ENCODE results near the gene SERPINA1.

Gene SERPINA1

GRCh38 chr14:94389731-94390371, 1.4 kb upstream of the SERPINA1 start:
- H3K27ac ChIP-seq: peak overlapping the region in 10 of 11 experiments; percentile 76 to 97 (median 88); a peak in 20 of 22 replicates
- peak overlapping the region in 8 of 11 experiments; percentile 18 to 89 (median 72); a peak in 13 of 22 replicates for H3K9ac ChIP-seq
- H3K36me3 ChIP-seq: peaks cover 0 to 23% (median 0%) of the 10 kb centered on the region in 11 experiments; a peak in 4 of 22 replicates
- peak overlapping the region in 6 of 10 experiments; percentile 2 to 66 (median 59); a peak in 11 of 20 replicates for H3K4me3 ChIP-seq
- no peak for TF ChIP-seq Cebpa-rat (IDR thresholded peaks at IDR 0.05)
- H3K9me3 ChIP-seq (replicated peaks in 1 of 11): peaks cover 0 to 11% (median 0%) of the 10 kb centered on the region in 11 experiments; a peak in 2 of 22 replicates
- no peaks in the 10 kb centered on the region for H3K27me3 ChIP-seq
- H3K4me1 ChIP-seq: peaks cover 14 to 99% (median 85%) of the 10 kb centered on the region in 10 experiments; a peak in 18 of 20 replicates
- H3K4me2 ChIP-seq: peak overlapping the region in 9 of 11 experiments; percentile 40 to 98 (median 93); a peak in 17 of 22 replicates
- H4K20me1 ChIP-seq: no peaks in the 10 kb centered on the region

DNA sequence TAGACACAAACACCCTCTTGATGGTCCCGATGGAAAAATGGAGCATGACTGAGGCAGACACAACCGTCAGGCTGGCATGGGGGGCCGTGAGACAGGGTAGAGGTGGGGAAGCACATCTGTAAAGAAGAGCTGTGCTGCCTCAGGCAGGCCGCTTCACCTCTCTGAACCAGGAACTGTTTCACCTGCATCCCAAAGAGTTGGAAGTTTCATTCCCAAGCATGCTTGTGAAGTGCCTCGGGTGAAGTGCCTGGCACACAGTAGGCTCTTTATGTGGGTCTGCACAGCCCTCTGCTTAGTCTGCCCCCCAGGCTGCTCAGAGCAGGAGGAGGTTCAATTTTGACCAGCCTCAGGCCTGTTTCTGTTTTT, 685 bp upstream of the SERPINA1 start:
- Histone ChIP-seq H3K4me1 (peaks cover 14 to 99% (median 85%) of the 10 kb centered on the region in 10 experiments; a peak in 18 of 20 replicates), H3K27me3 (no peaks in the 10 kb centered on the region), H3K36me3 (peaks cover 0 to 23% (median 0%) of the 10 kb centered on the region in 11 experiments; a peak in 4 of 22 replicates), H3K9ac (peak overlapping the region in 5 of 11 experiments; percentile 71 to 89 (median 85); a peak in 9 of 22 replicates), H3K4me3 (peak overlapping the region in 4 of 10 experiments; percentile 55 to 66 (median 64); a peak in 8 of 20 replicates), H3K27ac (peak overlapping the region in 8 of 11 experiments; percentile 48 to 97 (median 92); a peak in 14 of 22 replicates), H3K9me3 (replicated peaks in 1 of 11) (peaks cover 0 to 9% (median 0%) of the 10 kb centered on the region in 11 experiments; a peak in 2 of 22 replicates), H4K20me1 (no peaks in the 10 kb centered on the region), H3K4me2 (peak overlapping the region in 5 of 11 experiments; percentile 93 to 98 (median 97); a peak in 10 of 22 replicates)
- no peak for TF ChIP-seq Cebpa-rat (IDR thresholded peaks at IDR 0.05)

DNA sequence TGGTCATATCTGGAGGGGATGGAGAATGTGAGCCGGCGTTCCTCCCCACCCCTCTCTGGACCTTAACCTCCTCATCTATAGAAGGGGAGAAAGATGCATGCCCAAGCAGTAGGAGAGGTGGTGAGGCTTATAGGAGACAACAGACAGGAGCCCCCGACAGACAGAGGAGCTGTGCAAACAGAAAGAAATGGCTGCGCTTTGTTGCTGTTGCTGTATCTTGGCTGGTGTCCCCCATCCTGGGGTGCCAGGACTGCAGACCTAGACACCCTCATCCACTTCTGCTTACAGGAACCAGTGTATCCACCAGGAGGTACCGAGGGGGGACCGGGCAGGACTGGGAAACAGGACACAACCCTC, 397 bp downstream of the SERPINA1 start:
- Histone ChIP-seq H3K4me1 (peaks cover 14 to 99% (median 83%) of the 10 kb centered on the region in 10 experiments; a peak in 18 of 20 replicates), H3K36me3 (peaks cover 0 to 33% (median 0%) of the 10 kb centered on the region in 11 experiments; a peak in 7 of 22 replicates), H3K4me2 (peak overlapping the region in 5 of 11 experiments; percentile 93 to 98 (median 97); a peak in 10 of 22 replicates), H3K9ac (peak overlapping the region in 5 of 11 experiments; percentile 71 to 89 (median 85); a peak in 9 of 22 replicates), H3K4me3 (peak overlapping the region in 4 of 10 experiments; percentile 36 to 66 (median 59); a peak in 7 of 20 replicates), H3K27me3 (no peaks in the 10 kb centered on the region), H3K27ac (peak overlapping the region in 10 of 11 experiments; percentile 2 to 97 (median 88); a peak in 15 of 22 replicates), H3K9me3 (replicated peaks in 1 of 11) (no peaks in the 10 kb centered on the region), H4K20me1 (no peaks in the 10 kb centered on the region)
- TF ChIP-seq Cebpa-rat (IDR thresholded peaks at IDR 0.05): no peak

GRCh38 chr14:94387051-94388026, 1.1 kb downstream of the SERPINA1 start:
- peaks cover 0 to 39% (median 0%) of the 10 kb centered on the region in 11 experiments; a peak in 8 of 22 replicates for H3K36me3 ChIP-seq
- H3K4me3 ChIP-seq: peak overlapping the region in 4 of 10 experiments; percentile 5 to 66 (median 59); a peak in 6 of 20 replicates
- peaks cover 8 to 100% (median 80%) of the 10 kb centered on the region in 10 experiments; a peak in 18 of 20 replicates for H3K4me1 ChIP-seq
- H3K9ac ChIP-seq: peak overlapping the region in 5 of 11 experiments; percentile 71 to 89 (median 85); a peak in 7 of 22 replicates
- H3K4me2 ChIP-seq: peak overlapping the region in 6 of 11 experiments; percentile 5 to 98 (median 97); a peak in 11 of 22 replicates
- H3K27me3 ChIP-seq: no peaks in the 10 kb centered on the region
- no peaks in the 10 kb centered on the region for H4K20me1 ChIP-seq
- H3K9me3 ChIP-seq (replicated peaks in 1 of 11): no peaks in the 10 kb centered on the region
- TF ChIP-seq Cebpa-rat (IDR thresholded peaks at IDR 0.05): no peak
- peak overlapping the region in 8 of 11 experiments; percentile 45 to 97 (median 92); a peak in 14 of 22 replicates for H3K27ac ChIP-seq

GRCh38 chr14:94386085-94387031, 2.0 kb downstream of the SERPINA1 start:
- peak overlapping the region in 8 of 11 experiments; percentile 22 to 97 (median 80); a peak in 12 of 22 replicates for H3K27ac ChIP-seq
- H3K4me2 ChIP-seq: peak overlapping the region in 5 of 11 experiments; percentile 82 to 98 (median 97); a peak in 10 of 22 replicates
- peak overlapping the region in 2 of 10 experiments; percentile 63 to 66; a peak in 3 of 20 replicates for H3K4me3 ChIP-seq
- H3K9ac ChIP-seq: peak overlapping the region in 4 of 11 experiments; percentile 34 to 89 (median 86); a peak in 6 of 22 replicates
- no peaks in the 10 kb centered on the region for H3K27me3 ChIP-seq
- H4K20me1 ChIP-seq: no peaks in the 10 kb centered on the region
- H3K36me3 ChIP-seq: peaks cover 0 to 49% (median 0%) of the 10 kb centered on the region in 11 experiments; a peak in 8 of 22 replicates
- no peak for TF ChIP-seq Cebpa-rat (IDR thresholded peaks at IDR 0.05)
- no peaks in the 10 kb centered on the region for H3K9me3 ChIP-seq (replicated peaks in 1 of 11)
- H3K4me1 ChIP-seq: peaks cover 5 to 100% (median 70%) of the 10 kb centered on the region in 10 experiments; a peak in 18 of 20 replicates

DNA sequence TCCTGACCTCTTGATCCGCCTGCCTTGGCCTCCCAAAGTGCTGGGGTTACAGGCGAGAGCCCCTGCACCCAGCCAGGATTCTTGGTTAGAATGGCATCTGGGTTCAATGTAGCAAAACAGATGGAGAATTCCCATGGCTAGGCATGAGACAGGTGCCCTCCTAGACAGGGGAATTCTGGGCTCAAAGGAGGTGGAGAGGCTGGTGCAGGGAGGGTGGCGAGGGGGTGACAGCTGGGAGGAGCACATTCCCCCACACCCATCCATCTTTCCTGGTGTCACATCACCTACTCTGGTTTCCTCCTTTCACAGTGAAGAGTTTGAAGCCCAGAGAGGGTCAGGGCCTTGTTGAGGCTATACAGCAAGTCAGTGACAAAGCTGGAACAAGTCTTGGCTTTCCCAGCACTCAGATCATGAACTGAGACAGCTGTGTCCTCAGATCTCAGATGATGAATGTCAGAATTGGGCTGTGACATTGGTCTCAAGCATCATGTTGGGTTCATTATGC, 2.8 kb downstream of the SERPINA1 start:
- peaks cover 2 to 100% (median 64%) of the 10 kb centered on the region in 10 experiments; a peak in 18 of 20 replicates for H3K4me1 ChIP-seq
- peaks cover 0 to 57% (median 0%) of the 10 kb centered on the region in 11 experiments; a peak in 8 of 22 replicates for H3K36me3 ChIP-seq
- H3K9me3 ChIP-seq (replicated peaks in 1 of 11): no peaks in the 10 kb centered on the region
- no peak for TF ChIP-seq Cebpa-rat (IDR thresholded peaks at IDR 0.05)
- H4K20me1 ChIP-seq: no peaks in the 10 kb centered on the region
- H3K27ac ChIP-seq: peak overlapping the region in 8 of 11 experiments; percentile 22 to 97 (median 80); a peak in 15 of 22 replicates
- peak overlapping the region in 5 of 11 experiments; percentile 15 to 89 (median 85); a peak in 9 of 22 replicates for H3K9ac ChIP-seq
- H3K4me3 ChIP-seq: peak overlapping the region in 1 of 10 experiments; percentile 66; a peak in 1 of 20 replicates
- no peaks in the 10 kb centered on the region for H3K27me3 ChIP-seq
- H3K4me2 ChIP-seq: peak overlapping the region in 7 of 11 experiments; percentile 54 to 98 (median 97); a peak in 14 of 22 replicates

- Histone ChIP-seq H4K20me1 (no peaks in the 10 kb centered on the region), H3K4me1 (peaks cover 0 to 100% (median 54%) of the 10 kb centered on the region in 10 experiments; a peak in 15 of 20 replicates), H3K9me3 (replicated peaks in 1 of 11) (no peaks in the 10 kb centered on the region), H3K27ac (peak overlapping the region in 7 of 11 experiments; percentile 19 to 97 (median 92); a peak in 14 of 22 replicates), H3K36me3 (peaks cover 0 to 69% (median 0%) of the 10 kb centered on the region in 11 experiments; a peak in 8 of 22 replicates), H3K9ac (peak overlapping the region in 5 of 11 experiments; percentile 44 to 89 (median 85); a peak in 11 of 22 replicates), H3K4me2 (peak overlapping the region in 9 of 11 experiments; percentile 5 to 98 (median 82); a peak in 15 of 22 replicates), H3K27me3 (no peaks in the 10 kb centered on the region), H3K4me3 (0 out of 20 replicates have a peak overlapping the region, but pooled peaks of 1 of the 10 experiments have one; percentile 66)
- TF ChIP-seq Cebpa-rat (IDR thresholded peaks at IDR 0.05): no peak
Measured at GRCh38 chr14:94384342-94384741, 4.1 kb downstream of the SERPINA1 start.
